HepG2 (cell line): Measurements from ENCODE around the gene SOST. TPM values are rescaled to one million over a fixed set of nuclear protein-coding genes. Genes with fewer than 3 reads are reported as not detected.

ENCODE experiments used
- ATAC-seq: fragments of 200-7000 bp; cut with Tn5 transposase; 3 replicates; pipeline ENCODE4 v1.9.1; 2020; ENCODE audit warnings: mild to moderate bottlenecking, moderate library complexity
- BruUV-seq: library from RNA; stranded (reverse); fragments of 400-500 nt; replicated peaks from 2 replicates; lab custom pipeline; 2021; lab: Mats Ljungman, UMichigan
- CTCF ChIA-PET: fragments of 300-600 bp; formaldehyde crosslinking; extraction: SDS; loops from one replicate; lab custom pipeline; 2021; ENCODE audit warnings: low total read pairs, inconsistent platforms, low intra/inter-chr PET ratio; lab: Yijun Ruan, JAX
- POLR2A ChIA-PET: fragments of 350-600 bp; sonication (Branson Sonifier 250); formaldehyde crosslinking; loops from one replicate; lab custom pipeline; 2020; ENCODE audit warnings: antibody characterized with exemption, inconsistent platforms; lab: Yijun Ruan, JAX
- DNase-seq: peaks from one replicate; pipeline ENCODE4 v3.0.0-alpha.2; 2015; ENCODE audit warnings: low spot score
- FAIRE-seq: peaks from 3 replicates; lab custom pipeline; 2011; peaks lifted over from hg19 to GRCh38; lab: Jason Lieb, UNC
- H2AFZ ChIP-seq: one replicate; pipeline ENCODE4 v1.6.1; 2011; ENCODE audit warnings: low read length, inconsistent platforms
- H3K27ac ChIP-seq: fragments of 300-600 bp; 3 replicates; pipeline ENCODE4 v1.8.0; 2011; ENCODE audit warnings: mixed run types, mild to moderate bottlenecking, mixed read lengths, low read length, inconsistent platforms; ENCODE audit not compliant: insufficient read depth; ENCODE audit errors: extremely low read length
- H3K27me3 ChIP-seq, 2 experiments: fragments of 200-600 bp in 1 of 2; 2 replicates in 1 of 2; 3 replicates in 1 of 2; pipeline versions ENCODE4 v1.6.0 to v1.8.0; 2011; ENCODE audit warnings: low read length in 2 of 2, mild to moderate bottlenecking in 2 of 2, moderate library complexity in 2 of 2, inconsistent platforms in 1 of 2; ENCODE audit not compliant: insufficient read depth in 2 of 2, control insufficient read depth in 1 of 2
- H3K36me3 ChIP-seq, 2 experiments: fragments of 200-600 bp in 1 of 2; replicated peaks in 1 of 2; 2 replicates in 1 of 2; 3 replicates in 1 of 2; pipeline versions ENCODE4 v1.5.1 to v1.8.0; 2011; ENCODE audit warnings: low read length in 2 of 2, inconsistent platforms in 1 of 2; ENCODE audit not compliant: insufficient read depth in 2 of 2, control insufficient read depth in 1 of 2
- H3K4me1 ChIP-seq: 2 replicates; pipeline ENCODE4 v1.5.1; 2012; ENCODE audit warnings: low read length, inconsistent platforms; ENCODE audit not compliant: insufficient read depth
- H3K4me2 ChIP-seq: 2 replicates; pipeline ENCODE4 v1.6.0; 2011; ENCODE audit warnings: low read depth, low read length, inconsistent platforms
- H3K4me3 ChIP-seq, 3 experiments: fragments of 200-600 bp in 1 of 3; sonication (generic), shearing (Covaris generic) in 1 of 3; replicated peaks in 1 of 3; 2 replicates each; pipeline ENCODE4 v1.5.1; 2011 to 2016; ENCODE audit warnings: low read length in 3 of 3, inconsistent platforms in 2 of 3, low read depth in 2 of 3, mild to moderate bottlenecking in 2 of 3, control low read depth in 1 of 3, mixed read lengths in 1 of 3; ENCODE audit not compliant: insufficient read depth in 1 of 3
- H3K79me2 ChIP-seq: one replicate; pipeline ENCODE4 v1.6.1; 2011; ENCODE audit warnings: low read length, inconsistent platforms; ENCODE audit not compliant: insufficient read depth
- H3K9ac ChIP-seq: 2 replicates; pipeline ENCODE4 v1.6.0; 2011; ENCODE audit warnings: mild to moderate bottlenecking, low read depth, low read length, inconsistent platforms; ENCODE audit not compliant: insufficient read depth
- H3K9me3 ChIP-seq: 2 replicates; pipeline ENCODE4 v1.5.1; 2012; ENCODE audit warnings: mild to moderate bottlenecking, low read length
- H4K20me1 ChIP-seq: 2 replicates; pipeline ENCODE4 v1.6.0; 2011; ENCODE audit warnings: inconsistent platforms, mild to moderate bottlenecking, low read length, moderate library complexity; ENCODE audit not compliant: insufficient read depth
- DNMT1 ChIP-seq: sonication (generic); formaldehyde crosslinking; IDR thresholded peaks from 2 replicates; pipeline ENCODE4 v1.5.1; 2020; ENCODE audit warnings: mild to moderate bottlenecking, missing genetic modification reagents
- DNMT3B ChIP-seq: conservative IDR thresholded peaks from 2 replicates; pipeline ENCODE4 v1.6.1; 2016; ENCODE audit warnings: missing biosample characterization, control low read depth
- IRX3 ChIP-seq: sonication (generic); formaldehyde crosslinking; IDR thresholded peaks from 2 replicates; pipeline ENCODE4 v1.8.1; 2023; ENCODE audit warnings: mild to moderate bottlenecking, low read depth, missing genetic modification reagents, borderline replicate concordance
- KLF6 ChIP-seq: IDR thresholded peaks from 2 replicates; pipeline ENCODE4 v1.8.0; 2016; ENCODE audit warnings: missing biosample characterization, missing genetic modification reagents
- MAFF ChIP-seq: IDR thresholded peaks from 2 replicates; pipeline ENCODE4 v1.6.1; 2011; ENCODE audit warnings: low read depth, low read length, improper control_type of control experiment
- NFATC3 ChIP-seq: sonication (generic); formaldehyde crosslinking; IDR thresholded peaks from 2 replicates; pipeline ENCODE4 v1.5.1; 2020; ENCODE audit warnings: mild to moderate bottlenecking, missing genetic modification reagents
- NFRKB ChIP-seq: fragments of 450-650 bp; IDR thresholded peaks from 2 replicates; pipeline ENCODE4 v1.6.1; 2017
- RXRA ChIP-seq: sonication (generic); formaldehyde crosslinking; IDR thresholded peaks from 2 replicates; pipeline ENCODE4 v1.5.1; 2020; ENCODE audit warnings: missing genetic modification reagents
- ZBTB43 ChIP-seq: sonication (generic); formaldehyde crosslinking; conservative IDR thresholded peaks from 2 replicates; pipeline ENCODE4 v1.4.0; 2020; ENCODE audit warnings: missing genetic modification reagents
- ZNF24 ChIP-seq: fragments of 450-650 bp; IDR thresholded peaks from 2 replicates; pipeline ENCODE4 v1.6.1; 2017; ENCODE audit warnings: antibody characterized with exemption, mild to moderate bottlenecking
- ZNF530 ChIP-seq: sonication (generic); formaldehyde crosslinking; IDR thresholded peaks from 2 replicates; pipeline ENCODE4 v1.5.0; 2020; ENCODE audit warnings: low read depth, mild to moderate bottlenecking, missing genetic modification reagents
- ZNF558 ChIP-seq: sonication (generic); formaldehyde crosslinking; IDR thresholded peaks from 2 replicates; pipeline ENCODE4 v1.9.0; 2022; ENCODE audit warnings: mild to moderate bottlenecking, missing genetic modification reagents, borderline replicate concordance
- ZNF616 ChIP-seq: sonication (generic); formaldehyde crosslinking; IDR thresholded peaks from 2 replicates; pipeline ENCODE4 v1.5.0; 2020; ENCODE audit warnings: low read depth, mild to moderate bottlenecking, missing genetic modification reagents
- ZNF83 ChIP-seq: sonication (generic); formaldehyde crosslinking; IDR thresholded peaks from 2 replicates; pipeline ENCODE4 v1.4.0; 2020; ENCODE audit warnings: missing genetic modification reagents, mild to moderate bottlenecking, borderline replicate concordance
- ZSCAN25 ChIP-seq: sonication (generic); formaldehyde crosslinking; IDR thresholded peaks from 2 replicates; pipeline ENCODE4 v1.8.0; 2022; ENCODE audit warnings: mild to moderate bottlenecking, missing genetic modification reagents
- WGBS: methylation state at CpG from one replicate; pipeline ENCODE4 v1.1.6; 2017; ENCODE audit warnings: low lambda C conversion rate; 5-methylcytosine and 5-hydroxymethylcytosine counted together
- in situ Hi-C: cut with HindIII; loops from 2 replicates; pipeline ENCODE4 v1.10.0; 2017; ENCODE audit warnings: low pct_unique_long_range_greater_than_20kb; ENCODE audit not compliant: extremely low pct_ligation_motif_present
- intact Hi-C: fragments of 100-400 bp; cut with micrococcal nuclease; formaldehyde crosslinking; loops from one replicate; pipeline ENCODE4 v1.10.0; 2022; ENCODE audit not compliant: unreplicated experiment
- polyA plus RNA-seq, 8 experiments: library from polyadenylated mRNA; depleted of rRNA in 3 of 8; stranded (reverse) in 7 of 8; unstranded in 1 of 8; fragments of >200 nt; fragmentation: Illumina TruSeq in 4 of 8; extraction: Trizol in 4 of 8; gene quantifications; 2 replicates each; pipeline versions ENCODE4 v1.2.1 to v1.2.3, GENCODE V29; 2011 to 2016; ENCODE audit warnings: low read depth in 4 of 8, missing spikeins in 1 of 8, mixed read lengths in 1 of 8; ENCODE audit not compliant: insufficient read depth in 1 of 8
- total RNA-seq, 5 experiments: library from RNA; depleted of rRNA; stranded (reverse); fragments of >200 nt; fragmentation: Illumina TruSeq; extraction: Trizol; gene quantifications; 2 replicates each; pipeline ENCODE4 v1.2.3, GENCODE V29; 2016; ENCODE audit warnings: low read depth in 1 of 5
- TF ChIP-seq, protein P1 (sequence below): sonication (generic); formaldehyde crosslinking; IDR thresholded peaks from 2 replicates; pipeline ENCODE4 v1.5.0; 2020; ENCODE audit warnings: missing genetic modification reagents

SOST gene
- total and polyA plus RNA-seq, 2 of the 13 experiments (the other 11 are each of a cell fraction or from before 2014, with no cell fraction given) = not detected

GRCh38 chr17:43784068-43784467 is 25.5 kb upstream of the SOST start:
- Histone ChIP-seq H3K27ac (no peak overlapping the region), H3K27me3 (peaks cover 0 to 44% of the 10 kb centered on the region in 2 experiments; a peak in 3 of 5 replicates), H2AFZ (no peak overlapping the region), H3K79me2 (no peaks in the 10 kb centered on the region), H3K9ac (no peak overlapping the region), H3K9me3 (no peaks in the 10 kb centered on the region), H3K36me3 (no peaks in the 10 kb centered on the region), H3K4me3 (no peak overlapping the region), H3K4me1 (peaks cover 42% of the 10 kb centered on the region), H4K20me1 (no peaks in the 10 kb centered on the region), H3K4me2 (no peak overlapping the region)
- ATAC-seq = no peak
- FAIRE-seq = no peak
- TF ChIP-seq IRX3 = no peak
- TF ChIP-seq MAFF = 0 out of 2 replicates have a peak, but pooled peaks have one; percentile 29
- WGBS = 32% methylated on average over 2 of the region's 2 CpGs
- no peak for DNase-seq
- in situ Hi-C loops (no loop called here), intact Hi-C loops (no loop called here)
- BruUV-seq = no TSS peak
- CTCF ChIA-PET = no interaction called here
- POLR2A ChIA-PET = no interaction called here

- intact Hi-C loops (no loop called here), in situ Hi-C loops (no loop called here)
- Histone ChIP-seq H3K4me2 (no peak overlapping the region), H3K27me3 (peaks cover 0 to 44% of the 10 kb centered on the region in 2 experiments; a peak in 3 of 5 replicates), H4K20me1 (no peaks in the 10 kb centered on the region), H3K4me1 (peaks cover 42% of the 10 kb centered on the region), H3K9ac (no peak overlapping the region), H2AFZ (no peak overlapping the region), H3K79me2 (peaks cover under 1% of the 10 kb centered on the region), H3K4me3 (no peak overlapping the region), H3K27ac (no peak overlapping the region), H3K36me3 (no peaks in the 10 kb centered on the region), H3K9me3 (no peaks in the 10 kb centered on the region)
- BruUV-seq = no TSS peak
- ChIA-PET CTCF (no interaction called here), POLR2A (interaction anchor here (0.6 kb wide), 1 partner anchor 111 kb away, joined by 3 read pairs; no protein-coding TSS in a partner anchor)
- WGBS = 68% methylated on average over 15 of the region's 15 CpGs
- ATAC-seq (no peak), DNase-seq (no peak), FAIRE-seq (no peak)
- TF ChIP-seq ZSCAN25 (CRISPR knock-in tag) = no peak
- no peak for TF ChIP-seq DNMT3B (CRISPR knock-in tag)
- no peak for TF ChIP-seq KLF6 (CRISPR knock-in tag)
- no peak for TF ChIP-seq ZNF24
- no peak for TF ChIP-seq ZNF530 (CRISPR knock-in tag)
- TF ChIP-seq NFRKB = no peak
- no peak for TF ChIP-seq NFATC3
- no peak for TF ChIP-seq ZNF558 (CRISPR knock-in tag)
- no peak for TF ChIP-seq RXRA (CRISPR knock-in tag)
- TF ChIP-seq DNMT1 (CRISPR knock-in tag) = no peak
- no peak for TF ChIP-seq ZNF83 (CRISPR knock-in tag)
- no peak for TF ChIP-seq ZBTB43 (CRISPR knock-in tag)
- no peak for TF ChIP-seq ZNF616 (CRISPR knock-in tag)
- TF ChIP-seq, protein P1, sequence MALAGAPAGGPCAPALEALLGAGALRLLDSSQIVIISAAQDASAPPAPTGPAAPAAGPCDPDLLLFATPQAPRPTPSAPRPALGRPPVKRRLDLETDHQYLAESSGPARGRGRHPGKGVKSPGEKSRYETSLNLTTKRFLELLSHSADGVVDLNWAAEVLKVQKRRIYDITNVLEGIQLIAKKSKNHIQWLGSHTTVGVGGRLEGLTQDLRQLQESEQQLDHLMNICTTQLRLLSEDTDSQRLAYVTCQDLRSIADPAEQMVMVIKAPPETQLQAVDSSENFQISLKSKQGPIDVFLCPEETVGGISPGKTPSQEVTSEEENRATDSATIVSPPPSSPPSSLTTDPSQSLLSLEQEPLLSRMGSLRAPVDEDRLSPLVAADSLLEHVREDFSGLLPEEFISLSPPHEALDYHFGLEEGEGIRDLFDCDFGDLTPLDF = no peak
Measured at GRCh38 chr17:43782913-43783680, 24.5 kb upstream of the SOST start.
